NCI-H748 (cell line): Measurements from ENCODE around the gene SCYGR1.
"Not testable (repeated sequence)": the region's sequence is repeated elsewhere in the genome, so short reads cannot be mapped to it uniquely, and the experiment has no call there.

ENCODE experiments used
- DNase-seq: peaks from one replicate; lab custom pipeline; 2025; ENCODE audit not compliant: unreplicated experiment; lab: John Stamatoyannopoulos, UW

Gene SCYGR1

GRCh38 chr2:227402959-227403358, 15.2 kb upstream of the SCYGR1 start:
- no peak for DNase-seq

DNA sequence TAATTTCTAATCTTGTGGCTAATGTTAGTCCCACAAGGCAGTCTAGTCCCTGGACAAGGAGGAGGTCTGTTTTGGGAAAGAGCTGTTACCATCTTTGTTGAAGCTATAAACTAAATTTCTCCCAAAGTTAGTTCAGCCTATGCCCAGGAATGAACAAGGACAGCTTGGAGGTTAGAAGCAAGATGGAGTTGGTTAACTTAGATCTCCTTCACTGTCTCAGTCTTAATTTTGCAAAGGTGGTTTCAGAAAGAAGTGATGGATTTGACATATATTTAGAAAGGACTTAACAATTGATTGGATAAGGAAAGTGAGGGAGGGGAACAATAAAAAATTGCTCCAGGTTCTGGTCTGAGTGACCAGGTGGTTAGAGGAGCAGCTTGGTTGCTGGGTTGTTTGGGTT, 14.6 kb upstream of the SCYGR1 start:
- DNase-seq: no peak

- no peak for DNase-seq
Measured at GRCh38 chr2:227401550-227401949, 13.8 kb upstream of the SCYGR1 start.

DNA sequence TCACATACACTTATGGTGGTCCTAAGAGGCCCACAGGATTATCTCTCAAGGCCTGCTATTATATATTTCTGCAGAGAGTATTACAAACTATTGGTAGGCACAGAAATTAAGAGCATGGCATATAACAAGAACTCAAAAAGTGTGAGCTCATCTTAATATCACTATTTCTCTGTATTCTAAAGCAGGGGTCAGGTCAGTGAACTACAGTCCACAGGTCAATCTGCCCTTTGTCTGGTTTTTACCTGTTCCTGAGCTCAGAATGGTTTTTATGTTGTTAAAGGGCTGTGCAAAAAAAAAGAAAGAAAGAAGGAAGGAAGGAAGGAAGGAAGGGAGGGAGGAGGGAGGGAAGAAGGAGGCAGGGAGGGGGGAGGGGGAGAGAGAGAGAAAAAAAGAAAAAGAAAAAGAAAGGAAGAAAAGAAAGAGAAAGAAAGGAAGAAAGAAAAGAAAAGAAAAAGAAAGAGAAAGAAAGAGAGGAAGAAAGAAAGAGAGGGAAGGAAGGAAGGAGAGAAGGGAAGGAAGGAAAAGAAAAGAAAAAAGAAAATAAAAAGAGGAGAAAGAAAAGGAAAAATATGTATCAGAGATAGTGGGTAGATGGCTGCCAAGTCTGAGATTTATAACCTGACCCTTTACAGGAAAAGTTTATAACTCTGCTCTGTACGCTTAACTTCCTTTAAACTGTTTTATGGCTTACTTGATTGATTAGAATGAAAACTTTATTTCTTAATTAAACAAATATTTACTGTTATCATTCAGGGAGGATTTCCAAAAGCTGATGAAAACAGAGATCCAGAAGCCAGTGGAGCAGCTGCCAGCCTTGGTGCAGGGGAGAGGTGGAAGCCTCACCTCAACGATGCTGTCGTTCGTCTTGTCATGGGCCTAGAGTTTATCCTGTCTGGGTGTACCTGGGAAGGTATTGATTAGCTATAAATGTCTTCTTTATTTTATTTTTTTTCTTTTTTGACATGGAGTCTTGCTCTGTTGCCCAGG, 11.2 kb upstream of the SCYGR1 start:
- no peak for DNase-seq

- DNase-seq: no peak
Measured at GRCh38 chr2:227397562-227397961, 9.8 kb upstream of the SCYGR1 start.

DNA sequence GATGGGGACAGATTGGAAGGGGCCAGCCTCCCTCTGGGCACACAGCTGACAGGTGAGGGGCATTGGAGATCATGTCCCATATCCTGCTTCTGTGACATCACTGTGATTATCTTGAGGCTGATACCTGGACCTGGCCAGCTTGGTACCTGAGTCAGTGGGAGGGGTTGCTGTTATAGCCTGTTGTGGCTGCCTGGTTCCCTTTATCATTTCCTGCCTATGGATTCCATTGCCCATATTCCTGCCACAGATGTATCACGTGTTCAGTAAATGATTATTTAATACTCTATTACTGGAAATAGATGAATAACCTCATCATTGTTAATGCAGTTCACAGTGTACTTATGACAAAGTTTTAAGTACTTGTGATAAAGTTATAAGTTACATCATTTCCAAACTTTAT, 7.8 kb upstream of the SCYGR1 start:
- DNase-seq: no peak

DNA sequence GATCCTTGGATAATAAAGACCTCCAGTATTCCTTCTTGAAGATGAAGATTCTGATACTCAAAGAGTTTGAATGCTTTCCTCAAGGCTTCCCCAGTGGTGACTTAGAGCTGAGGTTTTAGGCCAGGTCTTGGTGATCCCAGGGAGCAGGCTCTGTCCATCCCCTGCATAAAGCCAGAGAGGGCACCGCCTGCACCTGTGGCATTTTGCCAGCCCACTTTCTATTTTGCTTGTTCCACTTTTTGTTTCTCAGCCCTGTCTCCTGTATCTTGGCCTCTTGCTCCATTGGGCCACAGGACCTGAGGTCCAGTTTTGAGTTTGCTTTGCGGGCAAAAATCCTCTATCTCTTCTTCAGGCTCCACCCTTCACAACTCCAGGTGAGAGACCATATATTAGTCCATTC, 6.7 kb upstream of the SCYGR1 start:
- DNase-seq: no peak

- no peak for DNase-seq
Measured at GRCh38 chr2:227390468-227391256, 2.9 kb upstream of the SCYGR1 start.

DNA sequence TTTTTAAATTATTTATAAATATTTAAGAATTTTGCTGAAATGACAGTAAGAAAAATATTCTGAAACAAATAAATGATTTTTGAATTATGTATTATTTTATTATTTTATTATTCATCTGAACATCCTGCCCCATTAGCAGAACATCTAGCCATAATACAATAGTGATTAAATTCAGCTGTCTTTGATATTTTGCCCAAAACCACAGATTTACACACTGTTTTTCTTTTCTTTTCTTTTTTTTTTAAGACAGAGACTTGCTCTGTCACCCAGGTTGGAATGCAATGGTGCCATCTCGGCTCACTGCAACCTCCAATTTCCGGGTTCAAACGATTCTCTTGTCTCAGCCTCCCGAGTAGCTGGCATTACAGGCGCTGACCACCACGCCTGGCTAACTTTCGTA, 1.9 kb upstream of the SCYGR1 start:
- DNase-seq: no peak

- DNase-seq: no peak
Measured at GRCh38 chr2:227389231-227389630, 1.5 kb upstream of the SCYGR1 start.

DNA sequence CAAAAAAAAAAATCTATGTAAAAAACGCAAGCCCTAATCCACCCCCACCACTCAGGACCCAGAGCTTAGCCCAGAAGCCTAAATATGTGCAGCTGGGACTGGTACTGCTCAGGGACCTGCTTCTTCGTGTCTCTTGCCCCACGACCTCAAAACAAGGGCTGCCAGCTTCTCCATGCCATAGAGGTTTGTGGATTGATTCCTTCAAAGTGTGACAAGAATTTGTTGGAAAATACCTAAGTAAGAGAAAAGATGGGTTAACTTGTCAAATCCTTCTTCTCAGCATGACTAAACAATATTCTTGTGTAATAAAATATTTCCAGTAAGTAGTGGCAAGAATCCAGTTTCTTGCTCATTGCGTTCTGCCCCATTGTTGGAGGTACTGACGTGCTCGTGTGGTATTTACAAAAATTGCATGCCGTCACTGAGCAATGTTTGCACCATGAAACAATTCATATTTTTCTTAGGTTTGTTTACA, 825 bp upstream of the SCYGR1 start:
- DNase-seq: no peak

DNA sequence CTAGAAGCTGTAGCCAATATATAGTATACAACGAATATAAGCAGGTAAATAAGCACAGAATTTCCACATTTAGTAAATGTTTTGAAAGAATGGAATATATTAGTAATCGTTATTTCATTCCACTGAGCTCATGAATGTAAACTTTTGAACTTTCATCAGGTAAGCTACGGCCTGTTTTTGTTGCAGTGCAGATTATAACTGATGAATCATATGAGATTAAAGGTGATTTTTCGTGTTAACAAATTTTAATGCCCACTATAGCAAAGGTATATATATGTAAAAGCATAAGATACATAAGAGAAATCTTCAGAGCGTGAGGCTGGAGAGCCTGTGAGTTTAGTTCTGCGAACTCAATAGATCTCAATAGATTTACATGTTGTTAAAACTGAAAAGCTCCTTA, 1.1 kb downstream of the SCYGR1 start:
- DNase-seq: no peak

GRCh38 chr2:227383686-227384085, 4.1 kb downstream of the SCYGR1 start:
- no peak for DNase-seq

GRCh38 chr2:227382241-227382835, 5.4 kb downstream of the SCYGR1 start:
- DNase-seq: not testable (repeated sequence)

DNA sequence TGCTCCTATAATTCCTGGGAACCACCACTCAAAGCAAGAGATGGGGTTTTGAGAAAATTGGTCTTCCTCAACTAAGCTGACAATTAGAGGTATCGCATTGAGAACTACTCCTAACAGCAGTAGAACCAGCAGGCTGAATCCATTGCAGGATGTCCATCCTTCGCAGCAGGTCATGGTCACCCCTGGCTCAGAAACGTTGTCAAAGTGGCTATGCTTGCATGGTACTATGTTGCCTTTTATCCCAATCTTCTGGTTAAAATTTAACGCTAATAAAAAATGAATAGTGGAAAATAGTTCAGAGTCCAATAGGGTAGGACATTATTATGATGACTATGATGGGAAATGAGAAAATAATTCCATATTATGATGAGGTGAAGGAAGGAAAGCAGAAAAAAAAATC, 8.7 kb downstream of the SCYGR1 start, which contains the start of gene TM4SF20:
Gene TM4SF20 (minus strand): TSS at position 212 of the 400 bp plus-strand sequence. CDS start 38 bp downstream, at position 174.
- no peak for DNase-seq

DNA sequence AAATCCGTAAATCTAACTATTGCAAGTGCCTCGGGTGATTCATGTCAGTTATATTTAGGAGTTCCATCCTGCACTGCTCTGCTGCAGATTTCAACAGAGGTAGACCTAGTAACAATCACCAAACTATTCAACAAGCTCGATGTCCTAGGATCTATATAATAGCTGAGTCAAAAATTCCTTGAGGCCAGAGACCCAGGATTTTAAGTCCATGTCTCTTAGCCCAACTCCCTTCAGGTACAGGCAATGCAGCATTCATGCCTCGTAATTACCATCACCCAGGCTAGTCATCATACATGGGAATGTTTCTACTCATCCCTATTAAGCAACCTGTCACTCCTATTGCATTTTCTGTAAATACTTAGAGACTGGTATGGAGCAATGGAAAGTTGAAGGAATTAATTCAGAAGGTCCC, 9.4 kb downstream of the SCYGR1 start:
- DNase-seq: no peak

- DNase-seq: peak; percentile 11
Measured at GRCh38 chr2:227377467-227378351, 10.0 kb downstream of the SCYGR1 start.

- peak; percentile 55 for DNase-seq
Measured at GRCh38 chr2:227376656-227377396, 10.9 kb downstream of the SCYGR1 start.

- no peak for DNase-seq
Measured at GRCh38 chr2:227374158-227374557, 13.6 kb downstream of the SCYGR1 start.

- DNase-seq: no peak
Measured at GRCh38 chr2:227373389-227373788, 14.4 kb downstream of the SCYGR1 start.
